ENCODE data around the gene SEPTIN6.
A peak's percentile ranks its signal among the peaks of the same experiment; 100 is the strongest.

The SEPTIN6 gene

GRCh38 chrX:119693040-119693995, at the start of gene SEPTIN6:
Gene SEPTIN6, minus strand, starts transcription at chrX:119693168. Its CDS starts 63 bp downstream, at chrX:119693105.
- peak; percentile 87 for DNase-seq

GRCh38 chrX:119738742-119739141, 45.8 kb upstream of the SEPTIN6 start:
- no peak for DNase-seq

GRCh38 chrX:119736206-119736764, 43.3 kb upstream of the SEPTIN6 start:
- DNase-seq, result no peak

GRCh38 chrX:119735467-119735866, 42.5 kb upstream of the SEPTIN6 start:
- DNase-seq, result peak; percentile 54

GRCh38 chrX:119734897-119735339, 42.0 kb upstream of the SEPTIN6 start:
- DNase-seq, result no peak

DNA sequence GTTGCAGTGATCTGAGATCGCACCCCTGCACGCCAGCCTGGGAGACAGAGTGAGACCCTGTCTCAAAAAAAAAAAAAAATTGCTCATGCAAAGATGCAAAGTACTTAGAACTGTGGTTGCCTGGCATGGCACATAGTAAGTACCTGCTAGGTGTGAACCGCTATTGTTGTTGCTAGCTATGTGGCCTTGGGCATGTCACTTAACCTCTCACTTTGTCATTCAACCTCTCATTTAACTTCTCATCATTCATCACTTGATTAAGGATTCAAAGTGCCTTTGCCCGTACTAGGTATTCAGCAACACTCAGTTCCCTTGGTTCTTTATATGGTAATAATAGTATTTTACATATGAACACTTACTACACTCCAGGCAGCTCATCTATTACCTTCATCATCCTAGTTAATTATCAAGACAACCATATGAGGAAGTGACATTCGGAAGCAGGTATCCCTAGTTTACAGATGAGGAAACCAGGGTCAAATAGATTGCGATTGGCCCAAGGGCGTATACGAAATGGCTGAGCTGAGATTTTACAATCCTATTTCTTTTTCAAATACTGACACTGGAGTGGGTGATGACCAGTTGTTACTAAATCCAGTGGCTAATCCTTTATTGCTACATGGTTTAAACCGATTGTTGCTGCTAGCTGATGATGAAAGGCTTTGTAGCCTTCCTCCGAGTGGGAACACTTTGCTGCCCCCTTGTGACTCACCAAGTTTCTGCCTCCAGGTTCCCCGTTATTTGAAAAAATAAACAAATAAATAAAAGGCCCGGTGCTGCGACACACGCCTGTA, 36.6 kb upstream of the SEPTIN6 start:
- peak; percentile 55 for DNase-seq

DNA sequence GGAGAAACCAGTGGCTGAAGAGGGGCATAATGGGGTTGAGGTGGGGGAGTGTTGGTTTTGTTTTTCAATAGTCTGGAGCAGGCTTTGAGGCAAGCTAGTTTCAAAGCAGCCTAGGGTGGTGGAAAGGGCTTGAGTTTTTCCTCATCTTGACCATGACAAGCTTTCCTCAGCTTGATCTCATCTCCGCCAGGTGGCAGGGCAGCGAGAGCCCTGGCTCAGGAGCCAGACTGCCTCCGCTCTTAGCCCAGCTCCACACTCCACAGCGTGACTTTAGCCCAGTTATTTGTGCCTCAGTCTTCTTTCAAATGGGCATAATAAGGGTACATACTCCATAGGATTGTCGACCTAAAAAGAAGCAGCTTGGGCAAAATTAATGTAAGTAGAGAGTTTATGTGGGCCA, 35.5 kb upstream of the SEPTIN6 start:
- no peak for DNase-seq

DNA sequence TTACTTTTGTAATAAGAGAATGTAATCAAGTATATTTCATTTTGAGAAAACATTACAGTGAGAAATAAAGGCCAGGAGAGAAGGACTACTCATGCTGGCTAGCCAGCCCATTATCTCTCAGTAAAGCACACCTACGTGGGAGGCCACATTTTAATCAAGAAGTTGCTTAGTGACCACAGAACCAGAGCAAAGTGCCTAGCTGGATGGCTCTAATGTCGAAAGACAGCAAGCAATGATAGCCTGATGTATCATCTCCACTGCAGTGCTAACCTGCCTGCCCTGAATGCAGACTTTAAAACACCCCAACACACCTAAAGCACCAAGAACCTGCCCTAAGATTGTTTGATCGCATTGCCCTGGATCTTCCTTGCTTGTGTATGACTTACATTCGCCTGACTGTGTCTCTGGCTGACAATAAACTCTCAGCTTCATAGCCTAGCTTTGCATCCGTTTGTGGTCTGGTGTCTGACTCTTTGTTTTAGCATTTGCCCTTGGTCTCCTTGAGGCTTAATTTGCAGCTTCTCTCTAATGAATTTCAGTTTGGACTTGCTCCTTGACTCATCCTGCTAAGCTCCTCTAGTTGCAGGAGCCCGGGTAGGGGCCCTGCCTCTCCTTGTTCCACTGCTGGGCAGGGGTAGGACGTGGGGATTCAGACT, 34.1 kb upstream of the SEPTIN6 start:
- DNase-seq, result no peak

DNA sequence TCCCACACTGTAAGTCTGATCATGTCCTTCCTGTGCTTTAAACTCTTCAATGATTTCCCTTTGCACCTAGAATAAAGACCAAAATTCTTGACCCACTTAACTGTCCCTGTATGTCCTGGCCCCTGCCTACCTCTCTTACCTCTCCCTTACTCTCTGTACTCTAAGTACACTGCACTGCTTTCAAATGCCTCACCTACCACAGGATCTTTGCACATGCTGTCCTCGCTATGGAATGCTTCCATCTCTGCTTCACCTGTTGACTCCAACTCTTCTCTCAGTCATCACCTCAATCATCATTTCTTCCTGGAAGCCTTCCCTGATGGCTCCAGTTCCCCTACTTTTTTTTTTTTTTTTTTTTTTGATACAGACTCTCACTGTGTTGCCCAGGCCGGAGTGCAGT, 29.0 kb upstream of the SEPTIN6 start:
- no peak for DNase-seq

GRCh38 chrX:119721487-119721886, 28.5 kb upstream of the SEPTIN6 start:
- DNase-seq, result no peak

GRCh38 chrX:119709630-119710029, 16.7 kb upstream of the SEPTIN6 start:
- no peak for DNase-seq

DNA sequence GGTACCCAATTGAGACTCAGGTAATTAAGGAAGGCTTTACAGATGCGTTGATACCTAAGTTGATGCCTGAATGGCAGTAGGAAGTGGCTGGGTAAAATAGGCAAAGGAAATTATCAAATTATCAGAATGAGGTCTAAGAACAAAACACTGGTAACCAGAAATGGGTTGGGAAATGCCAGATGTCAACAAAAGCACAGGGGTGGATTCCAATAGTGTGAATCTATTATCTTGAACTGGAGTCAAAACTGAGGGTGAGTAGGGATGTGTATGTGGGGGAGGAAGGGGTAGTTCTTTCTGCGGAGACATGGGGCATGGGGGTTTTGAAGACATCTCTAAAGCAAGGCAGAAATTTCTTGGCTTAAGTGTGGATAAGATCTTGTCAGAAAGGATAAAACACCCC, 16.0 kb upstream of the SEPTIN6 start:
- DNase-seq, result no peak

DNA sequence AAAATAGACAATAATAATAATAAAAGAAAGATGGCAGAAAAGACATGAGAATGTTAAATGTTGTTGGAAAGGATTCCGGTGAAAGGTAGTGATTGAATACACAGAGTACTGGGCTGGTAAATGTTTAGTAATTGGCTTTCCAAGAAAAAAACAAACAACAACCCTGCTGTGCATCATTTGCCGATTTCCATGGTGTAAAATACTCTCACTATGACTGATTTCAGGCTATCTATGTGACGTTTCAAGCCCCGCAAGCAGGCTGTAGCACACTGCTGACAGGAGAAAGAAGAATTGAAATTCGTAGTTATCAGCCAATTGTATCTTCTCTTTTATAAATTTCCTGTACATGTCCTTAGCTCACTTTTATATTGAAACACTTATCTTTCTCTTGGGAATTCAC, 13.6 kb upstream of the SEPTIN6 start:
- DNase-seq, result no peak

DNA sequence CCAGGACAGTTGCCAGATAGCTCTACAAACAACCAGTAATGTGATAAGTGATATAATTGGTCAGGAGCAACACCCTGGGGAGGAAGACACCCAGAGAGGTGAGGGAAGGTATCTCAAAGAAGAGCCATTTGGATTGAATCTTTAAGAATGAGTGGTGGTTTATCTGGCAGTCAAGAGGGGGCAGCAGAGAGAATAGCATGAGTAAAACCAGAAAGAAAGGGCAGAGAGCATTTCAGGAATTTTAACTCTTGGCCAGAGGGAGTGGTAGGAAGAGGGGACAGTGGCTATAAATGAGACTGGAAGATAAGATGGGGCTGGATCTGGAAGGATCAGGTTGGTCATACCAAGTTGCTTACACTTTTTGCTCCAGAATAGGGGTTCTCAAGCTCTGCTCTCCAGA, 5.9 kb upstream of the SEPTIN6 start:
- no peak for DNase-seq

GRCh38 chrX:119696251-119696890, 3.4 kb upstream of the SEPTIN6 start:
- DNase-seq, result no peak

GRCh38 chrX:119695535-119696050, 2.6 kb upstream of the SEPTIN6 start:
- no peak for DNase-seq

DNA sequence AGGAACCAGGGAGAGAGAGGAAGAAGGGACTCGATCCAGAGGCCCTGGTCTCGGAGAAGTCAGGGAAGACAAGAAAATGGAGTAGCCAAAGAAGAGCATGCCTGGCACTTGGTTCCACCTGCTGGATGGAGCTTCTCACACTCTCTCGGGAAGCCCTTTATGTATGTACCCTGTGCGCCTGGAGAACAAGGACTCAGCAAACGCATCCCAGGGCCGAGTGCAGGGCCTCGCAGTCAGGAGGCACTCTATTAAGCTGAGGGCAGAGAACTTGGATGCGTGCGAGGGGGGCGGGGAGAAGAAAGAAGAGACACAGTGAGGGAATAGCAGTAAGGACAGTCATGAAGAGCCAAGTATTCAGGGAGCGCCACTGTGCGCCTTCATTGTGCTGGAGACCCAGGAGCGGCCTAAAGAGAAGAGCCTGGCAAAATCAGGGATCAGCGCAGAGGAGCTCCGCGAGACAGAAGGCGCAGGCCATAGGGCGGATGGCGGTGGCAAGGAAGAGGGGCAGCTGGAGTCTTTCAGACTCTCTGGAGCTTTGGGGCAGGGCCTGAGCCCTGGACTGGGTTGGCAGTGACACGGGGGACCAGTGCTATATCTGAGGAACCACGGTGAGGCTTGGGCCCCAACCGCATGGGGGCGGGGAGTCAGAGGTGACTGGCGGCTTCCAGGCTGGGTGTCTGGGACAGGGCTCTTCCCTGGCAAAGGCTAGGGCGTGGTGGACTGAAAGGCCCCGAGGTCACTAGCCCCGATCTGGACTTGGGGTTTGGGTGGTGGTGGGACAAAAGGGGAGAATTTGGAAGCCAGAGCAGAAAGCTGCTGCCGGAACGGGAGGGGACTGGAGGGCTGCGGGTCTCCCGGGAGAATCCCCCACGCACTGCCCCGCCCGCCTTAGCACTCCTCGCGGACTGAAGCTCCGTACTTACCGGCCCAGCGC, 1.9 kb upstream of the SEPTIN6 start:
- peak; percentile 37 for DNase-seq

GRCh38 chrX:119693996-119694451, 1.1 kb upstream of the SEPTIN6 start:
- no peak for DNase-seq

GRCh38 chrX:119692191-119693039, 553 bp downstream of the SEPTIN6 start:
- DNase-seq, result peak; percentile 68
